Osteocyte (in vitro differentiated cells): ENCODE measurements around the gene ELL. TPM values are rescaled to one million over a fixed set of nuclear protein-coding genes. Genes with fewer than 3 reads are reported as not detected.

Source experiments
- DNase-seq: peaks from one replicate; pipeline ENCODE4 v3.0.0; 2021; ENCODE audit warnings: mixed read lengths; ENCODE audit not compliant: unreplicated experiment; ENCODE audit errors: extremely low spot score
- H3K27ac Mint-ChIP-seq: one replicate; pipeline ENCODE4 v1.8.0; 2021; ENCODE audit warnings: mild to moderate bottlenecking, mixed read lengths; ENCODE audit not compliant: unreplicated experiment
- H3K27me3 Mint-ChIP-seq: one replicate; pipeline ENCODE4 v1.8.0; 2021; ENCODE audit warnings: mixed read lengths; ENCODE audit not compliant: unreplicated experiment
- H3K36me3 Mint-ChIP-seq: one replicate; pipeline ENCODE4 v1.8.0; 2021; ENCODE audit warnings: mixed read lengths; ENCODE audit not compliant: unreplicated experiment
- H3K4me1 Mint-ChIP-seq: one replicate; pipeline ENCODE4 v1.8.0; 2021; ENCODE audit warnings: mixed read lengths; ENCODE audit not compliant: unreplicated experiment
- H3K4me3 Mint-ChIP-seq: one replicate; pipeline ENCODE4 v1.8.0; 2021; ENCODE audit warnings: mild to moderate bottlenecking, moderate library complexity, mixed read lengths; ENCODE audit not compliant: unreplicated experiment
- H3K9me3 Mint-ChIP-seq: one replicate; pipeline ENCODE4 v1.8.0; 2021; ENCODE audit warnings: mixed read lengths; ENCODE audit not compliant: unreplicated experiment
- CTCF ChIP-seq: fragments of 200-600 bp; sonication (generic); IDR thresholded peaks from 2 replicates; pipeline ENCODE4 v1.5.0; 2021; ENCODE audit warnings: antibody characterized with exemption, mild to moderate bottlenecking, moderate library complexity
- total RNA-seq: library from RNA; stranded (reverse); gene quantifications from 2 replicates; pipeline ENCODE4 v1.2.1, GENCODE V29; 2021

The ELL gene
- total RNA-seq, 1 donor from 2014 or later: 17.6 TPM

GRCh38 chr19:18465214-18465963, 56.5 kb downstream of the ELL start:
- DNase-seq: no peak
- Mint-ChIP-seq H3K4me3 (no peak overlapping the region), H3K27ac (peak overlapping the region; percentile 87), H3K4me1 (peaks cover 52% of the 10 kb centered on the region), H3K9me3 (no peaks in the 10 kb centered on the region), H3K36me3 (peaks cover 7% of the 10 kb centered on the region), H3K27me3 (no peaks in the 10 kb centered on the region)
- no peak for TF ChIP-seq CTCF

- Mint-ChIP-seq H3K36me3 (peaks cover 7% of the 10 kb centered on the region), H3K4me3 (no peak overlapping the region), H3K27me3 (no peaks in the 10 kb centered on the region), H3K27ac (peak overlapping the region; percentile 87), H3K9me3 (no peaks in the 10 kb centered on the region), H3K4me1 (peaks cover 59% of the 10 kb centered on the region)
- TF ChIP-seq CTCF: no peak
- DNase-seq: no peak
Observed at GRCh38 chr19:18464646-18465045, 57.2 kb downstream of the ELL start.

GRCh38 chr19:18461471-18461870, 60.4 kb downstream of the ELL start:
- no peak overlapping the region for H3K4me3 Mint-ChIP-seq
- peak overlapping the region; percentile 23 for H3K27ac Mint-ChIP-seq
- H3K36me3 Mint-ChIP-seq: peaks cover 7% of the 10 kb centered on the region
- H3K4me1 Mint-ChIP-seq: peaks cover 52% of the 10 kb centered on the region
- H3K27me3 Mint-ChIP-seq: no peaks in the 10 kb centered on the region
- TF ChIP-seq CTCF: no peak
- no peak for DNase-seq
- H3K9me3 Mint-ChIP-seq: no peaks in the 10 kb centered on the region

DNA sequence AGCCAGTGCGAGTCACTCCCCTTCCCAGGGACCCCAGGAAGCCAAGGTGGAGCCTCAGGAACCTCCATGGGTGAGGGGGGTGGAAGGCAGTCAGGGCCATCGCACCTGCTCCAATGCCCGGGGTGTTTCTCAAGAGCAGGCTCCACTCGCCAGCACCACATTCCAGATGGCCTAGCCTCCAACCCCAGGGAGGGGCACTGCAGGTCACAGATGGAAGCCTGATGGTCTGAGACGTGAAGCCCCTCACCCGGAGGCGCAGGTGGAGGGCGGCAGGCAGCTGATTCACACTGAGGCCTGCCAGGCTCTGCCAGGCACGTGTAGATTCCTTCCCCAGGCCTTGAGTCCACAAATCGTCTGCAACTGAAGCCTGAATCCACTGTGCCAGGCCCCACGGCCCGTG, 61.0 kb downstream of the ELL start:
- Mint-ChIP-seq H3K4me3 (no peak overlapping the region), H3K9me3 (no peaks in the 10 kb centered on the region)

More for the DNA sequence above, 61.0 kb downstream of the ELL start:
- DNase-seq: no peak
- Mint-ChIP-seq H3K27ac (peak overlapping the region; percentile 91), H3K27me3 (no peaks in the 10 kb centered on the region), H3K4me1 (peaks cover 55% of the 10 kb centered on the region), H3K36me3 (peaks cover 13% of the 10 kb centered on the region)
- TF ChIP-seq CTCF: no peak
